GM23338 (cell line): ENCODE results near the gene TSFM. TPM values are rescaled to one million over a fixed set of nuclear protein-coding genes. Genes with fewer than 3 reads are reported as not detected.

Source experiments
- ATAC-seq: fragments of 200-7000 bp; cut with Tn5 transposase; 3 replicates; pipeline ENCODE4 v1.9.1; 2020
- DNase-seq: peaks from one replicate; pipeline ENCODE4 v3.0.0-alpha.2; 2015; ENCODE audit warnings: low spot score
- H2AFZ ChIP-seq: fragments of 200-600 bp; sonication (generic); 2 replicates; pipeline ENCODE4 v1.8.0; 2016; ENCODE audit warnings: antibody characterized with exemption, mild to moderate bottlenecking, moderate library complexity
- H3F3A ChIP-seq: fragments of 200-600 bp; sonication (generic); replicated peaks from 2 replicates; pipeline ENCODE4 v1.8.0; 2017; ENCODE audit warnings: antibody characterized with exemption, mixed run types, low read depth
- H3K27ac ChIP-seq: fragments of 200-600 bp; sonication (generic); 2 replicates; pipeline ENCODE4 v1.6.1; 2016; ENCODE audit warnings: low read depth
- H3K27me3 ChIP-seq: fragments of 200-600 bp; sonication (generic); 2 replicates; pipeline ENCODE4 v1.8.0; 2016; ENCODE audit warnings: mild to moderate bottlenecking, mixed run types, moderate library complexity; ENCODE audit not compliant: insufficient read depth
- H3K36me3 ChIP-seq: fragments of 200-600 bp; sonication (generic); 2 replicates; pipeline ENCODE4 v1.8.0; 2016; ENCODE audit warnings: mild to moderate bottlenecking; ENCODE audit not compliant: insufficient read depth
- H3K4me1 ChIP-seq: fragments of 200-600 bp; sonication (generic); 2 replicates; pipeline ENCODE4 v1.8.0; 2016; ENCODE audit warnings: mild to moderate bottlenecking, moderate library complexity; ENCODE audit not compliant: insufficient read depth
- H3K4me2 ChIP-seq: fragments of 200-600 bp; sonication (generic); 2 replicates; pipeline ENCODE4 v1.7.1; 2017; ENCODE audit warnings: mixed run types
- H3K4me3 ChIP-seq: fragments of 200-600 bp; sonication (generic); 2 replicates; pipeline ENCODE4 v1.6.1; 2016; ENCODE audit warnings: mixed run types
- H3K79me2 ChIP-seq: fragments of 200-600 bp; sonication (generic); replicated peaks from 2 replicates; pipeline ENCODE4 v1.8.0; 2017; ENCODE audit warnings: mild to moderate bottlenecking; ENCODE audit not compliant: insufficient read depth
- H3K9me2 ChIP-seq: fragments of 200-600 bp; sonication (generic); 2 replicates; pipeline ENCODE4 v1.8.0; 2017; ENCODE audit not compliant: insufficient read depth
- H4K20me1 ChIP-seq: fragments of 200-600 bp; sonication (generic); replicated peaks from 2 replicates; pipeline ENCODE4 v1.8.0; 2017; ENCODE audit warnings: mild to moderate bottlenecking; ENCODE audit not compliant: insufficient read depth
- H3K27ac Mint-ChIP-seq: 2 replicates; pipeline ENCODE4 v1.8.0; 2020; ENCODE audit warnings: inconsistent platforms, mild to moderate bottlenecking, moderate library complexity, mixed read lengths
- H3K27me3 Mint-ChIP-seq: 3 replicates; pipeline ENCODE4 v1.8.0; 2022; ENCODE audit warnings: low read depth, mild to moderate bottlenecking, moderate library complexity, mixed read lengths, inconsistent platforms; ENCODE audit not compliant: insufficient read depth, poor library complexity
- H3K36me3 Mint-ChIP-seq: 3 replicates; pipeline ENCODE4 v1.8.0; 2021; ENCODE audit warnings: low read depth, mild to moderate bottlenecking, inconsistent platforms, moderate library complexity, mixed read lengths
- H3K4me1 Mint-ChIP-seq: 3 replicates; pipeline ENCODE4 v1.8.0; 2020; ENCODE audit warnings: mild to moderate bottlenecking, inconsistent platforms, mixed read lengths
- H3K4me3 Mint-ChIP-seq: 3 replicates; pipeline ENCODE4 v1.8.0; 2021; ENCODE audit warnings: moderate library complexity, mild to moderate bottlenecking, inconsistent platforms, mixed read lengths
- H3K9me3 Mint-ChIP-seq: 3 replicates; pipeline ENCODE4 v1.8.0; 2020; ENCODE audit warnings: moderate library complexity, mild to moderate bottlenecking, inconsistent platforms, mixed read lengths
- CREB1 ChIP-seq: fragments of 250-450 bp; sonication (Bioruptor Pico); IDR thresholded peaks from 2 replicates; pipeline ENCODE4 v1.5.0; 2020; ENCODE audit warnings: low read depth, mild to moderate bottlenecking, moderate library complexity
- JUNB ChIP-seq: IDR thresholded peaks from one replicate; pipeline ENCODE4 v1.6.1; 2016; ENCODE audit warnings: antibody characterized with exemption; ENCODE audit not compliant: unreplicated experiment
- NANOG ChIP-seq: IDR thresholded peaks from 2 replicates; pipeline ENCODE4 v1.6.1; 2016; ENCODE audit warnings: antibody characterized with exemption, borderline replicate concordance
- ZNF331 ChIP-seq: fragments of 250-450 bp; sonication (Bioruptor Pico); IDR thresholded peaks from 2 replicates; pipeline ENCODE4 v1.5.0; 2020; ENCODE audit warnings: low read depth, mild to moderate bottlenecking, moderate library complexity
- ZNF462 ChIP-seq: fragments of 250-450 bp; sonication (Bioruptor Pico); IDR thresholded peaks from 2 replicates; pipeline ENCODE4 v1.5.0; 2020; ENCODE audit warnings: mild to moderate bottlenecking, moderate library complexity
- polyA plus RNA-seq: library from polyadenylated mRNA; unstranded; fragments of >200 nt; fragmentation: Nextera tagmentation; extraction: Ambion mirVana; gene quantifications from 2 replicates; pipeline ENCODE4 v1.2.1, GENCODE V29; 2016
- total RNA-seq: library from RNA; depleted of rRNA; stranded (reverse); fragments of >200 nt; shearing (Covaris generic); gene quantifications from 2 replicates; pipeline ENCODE4 v1.2.3, GENCODE V29; 2014

TSFM gene
- total and polyA plus RNA-seq, 2 experiments from 2014 or later, result 29.5 to 43.1 TPM

GRCh38 chr12:57751788-57752667 is 30.6 kb upstream of the TSFM start, which contains the start of gene CDK4 (continued):
- TF ChIP-seq ZNF462, result no peak

- no peak overlapping the region for H3K27ac ChIP-seq
- TF ChIP-seq ZNF462 (no peak), JUNB (no peak), CREB1 (no peak), ZNF331 (CRISPR knock-in tag) (no peak), NANOG (no peak)
Measured at GRCh38 chr12:57752668-57753000, 30.0 kb upstream of the TSFM start.

More at GRCh38 chr12:57752668-57753000, 30.0 kb upstream of the TSFM start:
- H3K27me3 ChIP-seq, result peaks cover 45% of the 10 kb centered on the region
- peaks cover 36% of the 10 kb centered on the region for H3K4me1 ChIP-seq
- H2AFZ ChIP-seq, result no peak overlapping the region
- Mint-ChIP-seq H3K27me3 (peaks cover 46% of the 10 kb centered on the region), H3K27ac (no peak overlapping the region), H3K36me3 (peaks cover 43% of the 10 kb centered on the region), H3K9me3 (no peaks in the 10 kb centered on the region; the same call in 2 of the 3 replicates), H3K4me3 (peak overlapping the region; percentile 99), H3K4me1 (peaks cover 39% of the 10 kb centered on the region)
- H4K20me1 ChIP-seq, result peaks cover 4% of the 10 kb centered on the region; the same call in 1 of the 2 replicates
- peaks cover 26% of the 10 kb centered on the region for H3K79me2 ChIP-seq
- DNase-seq (no peak), ATAC-seq (peak; percentile 55; the same call in 2 of the 3 replicates)
- no peaks in the 10 kb centered on the region for H3K9me2 ChIP-seq
- peaks cover 6% of the 10 kb centered on the region for H3K36me3 ChIP-seq
- peak overlapping the region; percentile 50 for H3K4me2 ChIP-seq
- H3F3A ChIP-seq, result peaks cover 33% of the 10 kb centered on the region
- peak overlapping the region; percentile 29 for H3K4me3 ChIP-seq
